GM19099 (cell line): ENCODE measurements around the gene RAET1G.

Experiments used
- POLR2A ChIP-seq: IDR thresholded peaks from 3 replicates; pipeline ENCODE4 v1.6.1; 2011; ENCODE audit warnings: low read depth; ENCODE audit not compliant: insufficient read length; ENCODE audit errors: extremely low read depth

The RAET1G gene

GRCh38 chr6:149897855-149898744 is 24.8 kb downstream of the RAET1G start, which contains the start of gene RAET1E:
RAET1E (minus strand) TSS chr6:149898113; CDS start chr6:149890901, 7,212 bp downstream.
- TF ChIP-seq POLR2A = no peak

GRCh38 chr6:149897015-149897697 is 25.8 kb downstream of the RAET1G start:
- TF ChIP-seq POLR2A = no peak

GRCh38 chr6:149896491-149896890 is 26.4 kb downstream of the RAET1G start:
- TF ChIP-seq POLR2A = no peak

GRCh38 chr6:149895833-149896271 is 27.1 kb downstream of the RAET1G start:
- no peak for TF ChIP-seq POLR2A

- no peak for TF ChIP-seq POLR2A
Observed at GRCh38 chr6:149895048-149895590, 27.8 kb downstream of the RAET1G start.

- no peak for TF ChIP-seq POLR2A
Observed at GRCh38 chr6:149891259-149891658, 31.7 kb downstream of the RAET1G start.

- no peak for TF ChIP-seq POLR2A
Observed at GRCh38 chr6:149890629-149891045, 32.3 kb downstream of the RAET1G start.

GRCh38 chr6:149889326-149889725 is 33.6 kb downstream of the RAET1G start:
- no peak for TF ChIP-seq POLR2A

- no peak for TF ChIP-seq POLR2A
Observed at GRCh38 chr6:149888659-149889058, 34.3 kb downstream of the RAET1G start.

- no peak for TF ChIP-seq POLR2A
Observed at GRCh38 chr6:149888093-149888492, 34.8 kb downstream of the RAET1G start.

GRCh38 chr6:149887343-149887742 is 35.6 kb downstream of the RAET1G start:
- no peak for TF ChIP-seq POLR2A

- no peak for TF ChIP-seq POLR2A
Observed at GRCh38 chr6:149885888-149886287, 37.0 kb downstream of the RAET1G start.

GRCh38 chr6:149884617-149885016 is 38.3 kb downstream of the RAET1G start:
- TF ChIP-seq POLR2A = no peak

- no peak for TF ChIP-seq POLR2A
Observed at GRCh38 chr6:149884215-149884614, 38.7 kb downstream of the RAET1G start.

GRCh38 chr6:149881860-149882259 is 41.1 kb downstream of the RAET1G start:
- no peak for TF ChIP-seq POLR2A
